PFSK-1 (cell line): ENCODE results near the gene ARHGAP6.

ENCODE experiments used
- FOXP2 ChIP-seq: optimal IDR thresholded peaks from 2 replicates; pipeline ENCODE3; 2011; ENCODE audit warnings: borderline replicate concordance, control low read depth, inconsistent platforms; ENCODE audit not compliant: insufficient read depth; ENCODE audit errors: extremely low read length, extremely low read depth
- POLR2AphosphoS5 ChIP-seq: IDR thresholded peaks from 2 replicates; pipeline ENCODE4 v1.6.1; 2012; ENCODE audit warnings: low read depth, mild to moderate bottlenecking, control low read depth, low read length, moderate library complexity
- REST ChIP-seq, 2 experiments: IDR thresholded peaks; 2 replicates each; pipeline versions ENCODE4 v1.6.1 to v1.8.0; 2011 to 2012; ENCODE audit warnings: low read depth in 2 of 2, low read length in 2 of 2, control low read depth in 1 of 2, inconsistent platforms in 1 of 2, mild to moderate bottlenecking in 1 of 2, moderate library complexity in 1 of 2; ENCODE audit not compliant: insufficient read depth in 1 of 2
- SIN3A ChIP-seq: IDR thresholded peaks from 2 replicates; pipeline ENCODE4 v1.6.1; 2012; ENCODE audit warnings: mild to moderate bottlenecking, low read length, moderate library complexity, borderline replicate concordance; ENCODE audit not compliant: insufficient read depth
- TAF1 ChIP-seq: IDR thresholded peaks from 2 replicates; pipeline ENCODE4 v1.6.1; 2012; ENCODE audit warnings: low read length, control low read depth, borderline replicate concordance; ENCODE audit not compliant: insufficient read depth

The ARHGAP6 gene

GRCh38 chrX:11575332-11575731, 90.4 kb downstream of the ARHGAP6 start:
- TF ChIP-seq REST (IDR thresholded peaks at IDR 0.05; ENCODE audit: insufficient read depth in 1 of 2, low read depth in 2 of 2, low read length in 2 of 2): no peak
- no peak for TF ChIP-seq FOXP2

- no peak for TF ChIP-seq POLR2AphosphoS5
- no peak for TF ChIP-seq FOXP2
- TF ChIP-seq REST (IDR thresholded peaks at IDR 0.05; ENCODE audit: insufficient read depth in 1 of 2, low read depth in 2 of 2, low read length in 2 of 2): no peak
Observed at GRCh38 chrX:11567528-11568220, 98.0 kb downstream of the ARHGAP6 start.

GRCh38 chrX:11566789-11567188, 98.9 kb downstream of the ARHGAP6 start:
- TF ChIP-seq REST (IDR thresholded peaks at IDR 0.05; ENCODE audit: insufficient read depth in 1 of 2, low read depth in 2 of 2, low read length in 2 of 2) (no peak), FOXP2 (no peak), POLR2AphosphoS5 (no peak), TAF1 (no peak), SIN3A (no peak)

GRCh38 chrX:11566173-11566572, 99.5 kb downstream of the ARHGAP6 start:
- TF ChIP-seq SIN3A: no peak

- no peak for TF ChIP-seq POLR2AphosphoS5
- no peak for TF ChIP-seq TAF1
- no peak for TF ChIP-seq SIN3A
- no peak for TF ChIP-seq REST (IDR thresholded peaks at IDR 0.05; ENCODE audit: insufficient read depth in 1 of 2, low read depth in 2 of 2, low read length in 2 of 2)
- no peak for TF ChIP-seq FOXP2
Observed at GRCh38 chrX:11564546-11564945, 101.2 kb downstream of the ARHGAP6 start.
